Gastrocnemius medialis (tissue), 4 donors: ENCODE measurements around the gene CAPN13. TPM values are rescaled to one million over a fixed set of nuclear protein-coding genes. Genes with fewer than 3 reads are reported as not detected.

Experiments used
- ATAC-seq, 2 donors: fragments of 150-250 bp; one replicate each; pipeline ENCODE4 v1.9.1; 2016
- DNase-seq, 2 donors: peaks; one replicate each; pipeline ENCODE4 v3.0.0-alpha.2; 2019
- H3K27ac ChIP-seq, 4 donors: fragments of 200-600 bp; sonication (generic); 1 replicate in 1 of 4; 2 replicates in 3 of 4; pipeline ENCODE4 v1.5.1; 2016 to 2018; ENCODE audit warnings: mild to moderate bottlenecking in 2 of 4, moderate library complexity in 1 of 4
- H3K27me3 ChIP-seq, 3 donors: fragments of 200-600 bp; sonication (generic) in 2 of 3; 1 replicate in 1 of 3; 2 replicates in 2 of 3; pipeline versions ENCODE4 v1.5.1 to v1.6.0; 2016 to 2019; ENCODE audit warnings: mild to moderate bottlenecking in 1 of 3, moderate library complexity in 1 of 3
- H3K36me3 ChIP-seq, 2 donors: fragments of 200-600 bp; sonication (generic) in 1 of 2; one replicate each; pipeline ENCODE4 v1.5.1; 2017 to 2018
- H3K4me1 ChIP-seq, 2 donors: fragments of 200-600 bp; sonication (generic) in 1 of 2; one replicate each; pipeline ENCODE4 v1.5.1; 2016 to 2017; ENCODE audit warnings: mild to moderate bottlenecking in 2 of 2
- H3K4me3 ChIP-seq, 4 donors: fragments of 200-600 bp; sonication (generic) in 3 of 4; 1 replicate in 1 of 4; 2 replicates in 3 of 4; pipeline ENCODE4 v1.5.1; 2016 to 2019; ENCODE audit warnings: mild to moderate bottlenecking in 2 of 4
- H3K9me3 ChIP-seq, 3 donors: fragments of 200-600 bp; sonication (generic) in 2 of 3; 1 replicate in 1 of 3; 2 replicates in 2 of 3; pipeline ENCODE4 v1.5.1; 2016 to 2019
- CTCF ChIP-seq, 5 experiments: fragments of 450-650 bp in 3 of 5; fragments of 200-600 bp in 2 of 5; sonication (generic) in 2 of 5; IDR thresholded peaks in 4 of 5; conservative IDR thresholded peaks in 1 of 5; 1 replicate in 4 of 5; 2 replicates in 1 of 5; pipeline ENCODE4 v1.5.1; 2016 to 2019; ENCODE audit warnings: antibody characterized with exemption in 5 of 5, mild to moderate bottlenecking in 3 of 5, moderate library complexity in 3 of 5
- POLR2A ChIP-seq, 2 donors: fragments of 450-650 bp; IDR thresholded peaks; one replicate each; pipeline ENCODE4 v1.6.1; 2017; ENCODE audit warnings: antibody characterized with exemption in 2 of 2, mild to moderate bottlenecking in 2 of 2, moderate library complexity in 2 of 2
- in situ Hi-C, 4 donors: fragments of 200-750 bp; cut with MboI; loops; one replicate each; pipeline versions ENCODE4 v1.15.0 to v1.8.0; 2017; ENCODE audit warnings: low sequenced_read_pairs in 4 of 4
- intact Hi-C: fragments of 100-400 bp; cut with DNase I; formaldehyde crosslinking; loops from one replicate; pipeline ENCODE4 v1.15.1; 2023; ENCODE audit warnings: low total_unique reads
- total RNA-seq, 4 donors: library from RNA; depleted of rRNA; stranded (reverse); fragments of >200 nt; gene quantifications; one replicate each; pipeline versions ENCODE4 v1.1.0 to v1.2.3, GENCODE V29; 2016

Gene CAPN13
- under 1 TPM in 1 of 4 donors, not detected in 3; 0.53 TPM for total RNA-seq

GRCh38 chr2:30807249-30807648 lies at the start of gene CAPN13:
Gene CAPN13, minus strand, starts transcription at chr2:30807446. Its CDS starts 20,121 bp downstream, at chr2:30787325.
- Histone ChIP-seq H3K27ac (no peak within 1 kb of the TSS), H3K9me3 (no peaks in the 10 kb centered on the region), H3K4me1 (no peaks in the 10 kb centered on the region), H3K36me3 (no peaks in the 10 kb centered on the region), H3K27me3 (peaks cover 0 to 4% (median 0%) of the 10 kb centered on the region in 3 donors), H3K4me3 (no peak within 1 kb of the TSS)
- DNase-seq (no peak), ATAC-seq (no peak)
- TF ChIP-seq POLR2A (IDR thresholded peaks at IDR 0.05) (no peak), CTCF (IDR thresholded peaks at IDR 0.05 in 4 of 5, conservative IDR thresholded peaks at IDR 0.05 in 1 of 5) (no peak)
- in situ Hi-C loops: no loop called here
- intact Hi-C loops: no loop called here

GRCh38 chr2:30847841-30848240 lies 40.6 kb upstream of the CAPN13 start:
- H3K27ac ChIP-seq: no peak overlapping the region
- TF ChIP-seq POLR2A (IDR thresholded peaks at IDR 0.05): no peak
- no peak for TF ChIP-seq CTCF (IDR thresholded peaks at IDR 0.05 in 4 of 5, conservative IDR thresholded peaks at IDR 0.05 in 1 of 5)
- H3K27me3 ChIP-seq: no peaks in the 10 kb centered on the region
- no peaks in the 10 kb centered on the region for H3K4me1 ChIP-seq
- H3K4me3 ChIP-seq: no peak overlapping the region
- no peaks in the 10 kb centered on the region for H3K36me3 ChIP-seq
- no peaks in the 10 kb centered on the region for H3K9me3 ChIP-seq
- intact Hi-C loops (no loop called here), in situ Hi-C loops (no loop called here)
- DNase-seq (no peak), ATAC-seq (no peak)

GRCh38 chr2:30847329-30847728 lies 40.1 kb upstream of the CAPN13 start:
- intact Hi-C loops: no loop called here
- TF ChIP-seq POLR2A (IDR thresholded peaks at IDR 0.05): no peak
- DNase-seq (no peak), ATAC-seq (no peak)
- no peak overlapping the region for H3K4me3 ChIP-seq
- no peaks in the 10 kb centered on the region for H3K4me1 ChIP-seq
- H3K36me3 ChIP-seq: no peaks in the 10 kb centered on the region
- no peaks in the 10 kb centered on the region for H3K27me3 ChIP-seq
- in situ Hi-C loops: no loop called here
- no peaks in the 10 kb centered on the region for H3K9me3 ChIP-seq
- no peak overlapping the region for H3K27ac ChIP-seq

GRCh38 chr2:30828586-30828985 lies 21.3 kb upstream of the CAPN13 start:
- no peak overlapping the region for H3K27ac ChIP-seq
- H3K4me1 ChIP-seq: no peaks in the 10 kb centered on the region
- no peaks in the 10 kb centered on the region for H3K36me3 ChIP-seq
- H3K27me3 ChIP-seq: no peaks in the 10 kb centered on the region
- TF ChIP-seq POLR2A (IDR thresholded peaks at IDR 0.05) (no peak), CTCF (IDR thresholded peaks at IDR 0.05 in 4 of 5, conservative IDR thresholded peaks at IDR 0.05 in 1 of 5) (no peak)
- ATAC-seq (no peak), DNase-seq (no peak)
- no peak overlapping the region for H3K4me3 ChIP-seq
- intact Hi-C loops (no loop called here), in situ Hi-C loops (no loop called here)
- H3K9me3 ChIP-seq: no peaks in the 10 kb centered on the region

GRCh38 chr2:30826916-30827315 lies 19.7 kb upstream of the CAPN13 start:
- DNase-seq (no peak), ATAC-seq (no peak)
- no peaks in the 10 kb centered on the region for H3K36me3 ChIP-seq
- intact Hi-C loops: no loop called here
- H3K27ac ChIP-seq: no peak overlapping the region
- no peak for TF ChIP-seq CTCF (IDR thresholded peaks at IDR 0.05 in 4 of 5, conservative IDR thresholded peaks at IDR 0.05 in 1 of 5)
- TF ChIP-seq POLR2A (IDR thresholded peaks at IDR 0.05): no peak
- H3K9me3 ChIP-seq: no peaks in the 10 kb centered on the region
- no peaks in the 10 kb centered on the region for H3K27me3 ChIP-seq
- no peaks in the 10 kb centered on the region for H3K4me1 ChIP-seq
- in situ Hi-C loops: no loop called here
- H3K4me3 ChIP-seq: no peak overlapping the region
